Measurements from ENCODE around the gene HTRA1. TPM values are rescaled to one million over a fixed set of nuclear protein-coding genes. Genes with fewer than 3 reads are reported as not detected.

Gene HTRA1
- total RNA-seq, 1 experiment from 2014 or later, result 32.8 TPM

GRCh38 chr10:122445469-122445868 lies 15.9 kb upstream of the HTRA1 start:
- H3K4me1 ChIP-seq (ENCODE audit: control insufficient read depth, insufficient read depth, low read length), result peaks cover 7% of the 10 kb centered on the region; the same call in 1 of the 2 replicates
- no peaks in the 10 kb centered on the region for H3K36me3 ChIP-seq (ENCODE audit: control insufficient read depth, insufficient read depth, low read length)
- H3K4me3 ChIP-seq (ENCODE audit: low read depth in 2 of 2, low read length in 2 of 2), result no peak overlapping the region
- BruUV-seq (replicated peaks), result no TSS peak
- H3K27me3 ChIP-seq (ENCODE audit: control insufficient read depth, insufficient read depth, low read length), result no peaks in the 10 kb centered on the region
- ChIA-PET CTCF (no interaction called here), POLR2A (no interaction called here)
- no peak for DNase-seq (ENCODE audit: low read depth, low spot score)
- no peak overlapping the region for H3K27ac ChIP-seq (ENCODE audit: low read length)
- intact Hi-C loops (cut with micrococcal nuclease; ENCODE audit: unreplicated experiment) (no loop called here), in situ Hi-C loops (cut with HindIII; ENCODE audit: low pct_unique_long_range_greater_than_20kb, low sequenced_read_pairs) (no loop called here)
- TF ChIP-seq SIN3A (IDR thresholded peaks at IDR 0.05; ENCODE audit: borderline replicate concordance, insufficient read depth, low read depth, low read length) (no peak), POLR2AphosphoS5 (IDR thresholded peaks at IDR 0.05; ENCODE audit: low read depth, low read length) (no peak), TCF7L2 (IDR thresholded peaks at IDR 0.05; ENCODE audit: low read depth, low read length) (no peak), REST (IDR thresholded peaks at IDR 0.05; ENCODE audit: insufficient read depth in 1 of 2, low read depth in 2 of 2, low read length in 1 of 2) (no peak), CTCF (IDR thresholded peaks at IDR 0.05) (no peak)
- no peaks in the 10 kb centered on the region for H3K9me3 ChIP-seq (ENCODE audit: control insufficient read depth, insufficient read depth, low read depth, low read length)
- ATAC-seq, result no peak

GRCh38 chr10:122445904-122446303 lies 15.4 kb upstream of the HTRA1 start:
- Histone ChIP-seq H3K36me3 (ENCODE audit: control insufficient read depth, insufficient read depth, low read length) (no peaks in the 10 kb centered on the region), H3K4me3 (ENCODE audit: low read depth in 2 of 2, low read length in 2 of 2) (no peak overlapping the region), H3K9me3 (ENCODE audit: control insufficient read depth, insufficient read depth, low read depth, low read length) (no peaks in the 10 kb centered on the region), H3K27me3 (ENCODE audit: control insufficient read depth, insufficient read depth, low read length) (no peaks in the 10 kb centered on the region), H3K27ac (ENCODE audit: low read length) (no peak overlapping the region), H3K4me1 (ENCODE audit: control insufficient read depth, insufficient read depth, low read length) (peaks cover 7% of the 10 kb centered on the region; the same call in 1 of the 2 replicates)
- ChIA-PET CTCF (interaction anchor here (0.7 kb wide), 1 partner anchor 161 kb away, joined by 5 read pairs; no protein-coding TSS in a partner anchor), POLR2A (interaction anchor here (0.5 kb wide), 1 partner anchor 340 kb away, joined by 4 read pairs; no protein-coding TSS in a partner anchor)
- intact Hi-C loops (cut with micrococcal nuclease; ENCODE audit: unreplicated experiment) (no loop called here), in situ Hi-C loops (cut with HindIII; ENCODE audit: low pct_unique_long_range_greater_than_20kb, low sequenced_read_pairs) (no loop called here)
- no peak for TF ChIP-seq REST (IDR thresholded peaks at IDR 0.05; ENCODE audit: insufficient read depth in 1 of 2, low read depth in 2 of 2, low read length in 1 of 2)
- TF ChIP-seq CTCF (IDR thresholded peaks at IDR 0.05), result no peak
- TF ChIP-seq TCF7L2 (IDR thresholded peaks at IDR 0.05; ENCODE audit: low read depth, low read length), result no peak
- BruUV-seq (replicated peaks), result no TSS peak
- DNase-seq (ENCODE audit: low read depth, low spot score), result no peak
- no peak for ATAC-seq
